Activated CD8-positive, alpha-beta T cell treated with anti-CD3 and anti-CD28 coated beads for 36 hours (primary cell): Measurements from ENCODE around the gene TGFB1I1. TPM values are rescaled to one million over a fixed set of nuclear protein-coding genes. Genes with fewer than 3 reads are reported as not detected.

Experiments used
- ATAC-seq: fragments of 200-7000 bp; cut with Tn5 transposase; one replicate; pipeline ENCODE4 v1.10.0; 2021; ENCODE audit warnings: mild to moderate bottlenecking, moderate library complexity
- CTCF ChIA-PET: fragments of 350-600 bp; sonication (Branson Sonifier 250); formaldehyde crosslinking; loops from one replicate; lab custom pipeline; 2021; ENCODE audit warnings: antibody characterized with exemption; lab: Charles Lee
- POLR2A ChIA-PET: fragments of 350-600 bp; sonication (Branson Sonifier 250); formaldehyde crosslinking; loops from one replicate; lab custom pipeline; 2021; ENCODE audit warnings: antibody characterized with exemption; lab: Charles Lee
- DNase-seq: peaks from one replicate; pipeline ENCODE4 v3.0.0-alpha.2; 2020
- H3K27ac Mint-ChIP-seq: one replicate; pipeline ENCODE4 v1.8.0; 2021; ENCODE audit warnings: mild to moderate bottlenecking, mixed read lengths
- H3K27me3 Mint-ChIP-seq: one replicate; pipeline ENCODE4 v1.8.0; 2021; ENCODE audit warnings: mixed read lengths
- H3K36me3 Mint-ChIP-seq: one replicate; pipeline ENCODE4 v1.8.0; 2021; ENCODE audit warnings: low read depth, mixed read lengths
- H3K4me1 Mint-ChIP-seq: one replicate; pipeline ENCODE4 v1.8.0; 2021; ENCODE audit warnings: low read depth, mixed read lengths
- H3K4me3 Mint-ChIP-seq: one replicate; pipeline ENCODE4 v1.8.0; 2021; ENCODE audit warnings: mild to moderate bottlenecking, moderate library complexity, mixed read lengths
- H3K9me3 Mint-ChIP-seq: one replicate; pipeline ENCODE4 v1.8.0; 2021; ENCODE audit warnings: mixed read lengths
- intact Hi-C: fragments of 100-400 bp; cut with micrococcal nuclease; formaldehyde crosslinking; loops from one replicate; pipeline ENCODE4 v1.10.0; 2022
- total RNA-seq, 2 experiments: library from RNA; stranded (reverse); gene quantifications; one replicate each; pipeline ENCODE4 v1.2.3, GENCODE V29; 2021
- TF ChIP-seq, protein P1 (sequence below): fragments of 200-600 bp; IDR thresholded peaks from one replicate; pipeline ENCODE4 v1.8.0; 2022; ENCODE audit warnings: antibody characterized with exemption, mild to moderate bottlenecking

Gene TGFB1I1
- total RNA-seq, 2 experiments from 2014 or later: 0.92 to 1.2 TPM

DNA sequence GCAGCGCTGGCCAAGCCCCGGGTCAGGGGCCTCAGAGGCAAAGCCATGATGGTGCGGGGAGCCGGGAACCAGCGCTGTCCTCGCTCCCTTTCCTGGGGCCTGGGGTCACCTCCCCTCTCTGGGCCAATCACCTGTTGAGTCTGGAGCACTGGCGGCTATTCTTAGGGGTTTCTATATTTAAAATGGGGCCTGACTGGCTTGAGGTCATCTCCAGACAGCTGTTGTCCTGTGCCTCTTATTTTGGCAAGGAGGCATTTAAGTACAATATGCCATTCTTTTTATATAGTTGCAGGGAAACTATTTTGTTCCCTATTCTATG, 43.7 kb upstream of the TGFB1I1 start, which contains the start of gene COX6A2:
TSS of gene COX6A2 (minus strand) at position 82 of the 319 bp plus-strand sequence. CDS start at position 47, 35 bp downstream.
- intact Hi-C loops: no loop called here
- peaks cover 10% of the 10 kb centered on the region for H3K27me3 Mint-ChIP-seq
- no peak within 1 kb of the TSS for H3K4me3 Mint-ChIP-seq
- TF ChIP-seq, protein P1, sequence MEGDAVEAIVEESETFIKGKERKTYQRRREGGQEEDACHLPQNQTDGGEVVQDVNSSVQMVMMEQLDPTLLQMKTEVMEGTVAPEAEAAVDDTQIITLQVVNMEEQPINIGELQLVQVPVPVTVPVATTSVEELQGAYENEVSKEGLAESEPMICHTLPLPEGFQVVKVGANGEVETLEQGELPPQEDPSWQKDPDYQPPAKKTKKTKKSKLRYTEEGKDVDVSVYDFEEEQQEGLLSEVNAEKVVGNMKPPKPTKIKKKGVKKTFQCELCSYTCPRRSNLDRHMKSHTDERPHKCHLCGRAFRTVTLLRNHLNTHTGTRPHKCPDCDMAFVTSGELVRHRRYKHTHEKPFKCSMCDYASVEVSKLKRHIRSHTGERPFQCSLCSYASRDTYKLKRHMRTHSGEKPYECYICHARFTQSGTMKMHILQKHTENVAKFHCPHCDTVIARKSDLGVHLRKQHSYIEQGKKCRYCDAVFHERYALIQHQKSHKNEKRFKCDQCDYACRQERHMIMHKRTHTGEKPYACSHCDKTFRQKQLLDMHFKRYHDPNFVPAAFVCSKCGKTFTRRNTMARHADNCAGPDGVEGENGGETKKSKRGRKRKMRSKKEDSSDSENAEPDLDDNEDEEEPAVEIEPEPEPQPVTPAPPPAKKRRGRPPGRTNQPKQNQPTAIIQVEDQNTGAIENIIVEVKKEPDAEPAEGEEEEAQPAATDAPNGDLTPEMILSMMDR: no peak
- H3K9me3 Mint-ChIP-seq: no peaks in the 10 kb centered on the region
- ChIA-PET POLR2A (interaction anchor here (0.5 to 1.0 kb wide), 2 partner anchors 184 to 249 kb away, joined by 3 read pairs; partner anchors contain the start of gene FUS), CTCF (interaction anchor here (0.6 to 2.4 kb wide), 6 partner anchors 12 to 227 kb away, joined by 3 to 8 read pairs (median 5); partner anchors contain the start of gene ZNF843)
- H3K36me3 Mint-ChIP-seq: no peaks in the 10 kb centered on the region
- peaks cover 14% of the 10 kb centered on the region for H3K4me1 Mint-ChIP-seq
- ATAC-seq: no peak
- no peak for DNase-seq
- no peak within 1 kb of the TSS for H3K27ac Mint-ChIP-seq

DNA sequence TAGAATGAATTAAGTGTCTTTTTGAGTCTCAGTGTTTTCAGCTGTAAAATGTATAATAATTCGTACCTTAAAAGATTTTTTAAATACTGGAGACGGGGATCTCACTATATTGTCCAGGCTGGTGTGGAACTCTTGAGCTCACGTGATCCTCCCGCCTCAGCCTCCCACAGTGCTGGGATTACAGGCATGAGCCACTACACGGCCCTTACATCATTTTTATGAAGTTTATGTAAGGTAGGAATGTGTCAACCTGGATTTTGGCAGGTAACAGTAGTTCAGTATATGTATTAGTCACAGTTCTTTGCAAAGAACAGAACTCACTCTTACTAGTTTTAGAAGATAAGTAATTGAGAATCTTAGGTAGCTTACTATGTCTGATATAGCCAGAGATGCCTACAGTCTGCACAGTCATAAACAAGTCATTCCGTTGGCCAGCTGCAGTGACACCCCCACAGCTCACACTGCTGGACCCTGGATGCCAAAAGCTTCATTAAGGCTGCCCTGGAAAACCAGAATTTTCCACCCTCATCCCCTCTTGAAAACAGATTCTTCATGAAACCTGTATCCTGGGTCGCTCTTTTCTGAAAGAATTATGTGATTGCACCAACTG, 43.2 kb upstream of the TGFB1I1 start:
- ATAC-seq (no peak), DNase-seq (no peak)
- H3K27ac Mint-ChIP-seq: no peak overlapping the region
- H3K36me3 Mint-ChIP-seq: no peaks in the 10 kb centered on the region
- ChIA-PET POLR2A (interaction anchor here (0.5 to 1.0 kb wide), 3 partner anchors 13 to 249 kb away, joined by 3 read pairs; partner anchors contain the start of gene FUS), CTCF (interaction anchor here (0.6 to 2.4 kb wide), 5 partner anchors 11 to 228 kb away, joined by 3 to 8 read pairs (median 6); partner anchors contain the start of gene ZNF843)
- H3K27me3 Mint-ChIP-seq: peaks cover 10% of the 10 kb centered on the region
- H3K4me1 Mint-ChIP-seq: peaks cover 10% of the 10 kb centered on the region
- H3K9me3 Mint-ChIP-seq: no peaks in the 10 kb centered on the region
- intact Hi-C loops: no loop called here
- TF ChIP-seq, protein P1: no peak
- no peak overlapping the region for H3K4me3 Mint-ChIP-seq

DNA sequence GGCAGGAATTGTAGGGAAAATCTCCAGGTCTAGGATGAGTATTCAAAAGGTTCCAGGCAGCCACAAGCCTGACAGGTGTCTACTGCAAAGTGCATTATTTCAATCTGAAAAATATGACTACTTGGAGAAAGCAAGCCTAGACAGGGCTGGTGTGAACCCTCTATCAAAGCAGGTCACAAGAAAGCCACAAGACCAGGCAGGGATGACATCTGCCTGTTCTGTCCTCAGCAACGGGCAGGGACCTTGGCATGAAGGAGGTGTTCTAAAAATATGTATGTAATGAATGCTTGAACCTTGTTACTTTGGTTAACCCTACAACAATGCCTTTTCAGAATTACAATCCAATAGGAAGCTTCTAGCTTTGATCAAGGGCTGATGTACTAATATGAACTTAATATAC, 42.6 kb upstream of the TGFB1I1 start:
- intact Hi-C loops: no loop called here
- H3K27ac Mint-ChIP-seq: no peak overlapping the region
- TF ChIP-seq, protein P1: no peak
- no peaks in the 10 kb centered on the region for H3K9me3 Mint-ChIP-seq
- no peak overlapping the region for H3K4me3 Mint-ChIP-seq
- H3K4me1 Mint-ChIP-seq: peaks cover 10% of the 10 kb centered on the region
- CTCF ChIA-PET: interaction anchor here (1.4 to 2.4 kb wide), 3 partner anchors 11 to 15 kb away, joined by 6 to 8 read pairs (median 7); partner anchors contain the start of gene ZNF843
- ATAC-seq: no peak
- no peaks in the 10 kb centered on the region for H3K36me3 Mint-ChIP-seq
- peaks cover 6% of the 10 kb centered on the region for H3K27me3 Mint-ChIP-seq
- DNase-seq: no peak
- POLR2A ChIA-PET: interaction anchor here (0.7 to 1.0 kb wide), 4 partner anchors 12 to 250 kb away, joined by 3 read pairs; partner anchors contain the start of genes FUS and ITGAD

DNA sequence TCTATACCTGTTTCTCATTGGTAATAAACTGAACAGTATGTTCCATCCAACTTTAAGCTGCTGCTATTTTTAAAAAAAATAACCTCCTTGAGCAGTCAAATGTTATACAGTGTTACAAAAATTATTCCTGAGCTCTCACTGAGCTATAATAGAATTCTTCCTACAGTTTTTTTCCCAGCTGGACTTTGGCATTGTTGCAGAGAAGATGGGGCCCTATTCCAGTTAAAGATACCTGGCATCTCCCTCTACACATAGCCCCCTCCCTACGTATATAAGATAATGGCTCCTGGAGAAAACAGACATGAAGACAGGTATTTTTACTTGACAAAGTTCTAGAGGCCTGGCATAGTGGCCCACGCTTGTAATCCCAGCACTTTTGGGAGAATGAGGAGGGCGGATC, 42.2 kb upstream of the TGFB1I1 start:
- intact Hi-C loops: no loop called here
- Mint-ChIP-seq H3K4me1 (peaks cover 10% of the 10 kb centered on the region), H3K27ac (no peak overlapping the region), H3K9me3 (no peaks in the 10 kb centered on the region), H3K4me3 (no peak overlapping the region), H3K36me3 (no peaks in the 10 kb centered on the region), H3K27me3 (peaks cover 6% of the 10 kb centered on the region)
- CTCF ChIA-PET: interaction anchor here (0.9 to 2.4 kb wide), 4 partner anchors 10 to 47 kb away, joined by 3 to 8 read pairs (median 5); no protein-coding TSS in a partner anchor
- DNase-seq (no peak), ATAC-seq (no peak)
- POLR2A ChIA-PET: interaction anchor here (0.6 to 0.7 kb wide), 3 partner anchors 8 to 232 kb away, joined by 3 read pairs; partner anchors contain the start of gene ITGAD
- TF ChIP-seq, protein P1: no peak
